ENCODE data around the gene CDK19. TPM values are rescaled to one million over a fixed set of nuclear protein-coding genes. Genes with fewer than 3 reads are reported as not detected.

The CDK19 gene
- total RNA-seq, 1 donor: 17.8 TPM

GRCh38 chr6:110574817-110575216 lies 240.5 kb downstream of the CDK19 start:
- H3K4me3 ChIP-seq (ENCODE audit: low read depth, low read length): no peak overlapping the region
- DNase-seq (ENCODE audit: low read depth): no peak
- no peak for TF ChIP-seq CTCF (IDR thresholded peaks at IDR 0.05; ENCODE audit: insufficient read depth, low read length)

- H3K4me3 ChIP-seq (ENCODE audit: low read depth, low read length): no peak overlapping the region
- no peak for DNase-seq (ENCODE audit: low read depth)
- TF ChIP-seq CTCF (IDR thresholded peaks at IDR 0.05; ENCODE audit: insufficient read depth, low read length): no peak
Observed at GRCh38 chr6:110573537-110573936, 241.7 kb downstream of the CDK19 start.

GRCh38 chr6:110573136-110573535 lies 242.1 kb downstream of the CDK19 start:
- DNase-seq (ENCODE audit: low read depth): no peak
- no peak overlapping the region for H3K4me3 ChIP-seq (ENCODE audit: low read depth, low read length)
- TF ChIP-seq CTCF (IDR thresholded peaks at IDR 0.05; ENCODE audit: insufficient read depth, low read length): no peak

- TF ChIP-seq CTCF (IDR thresholded peaks at IDR 0.05; ENCODE audit: insufficient read depth, low read length): no peak
- no peak overlapping the region for H3K4me3 ChIP-seq (ENCODE audit: low read depth, low read length)
- DNase-seq (ENCODE audit: low read depth): no peak
Observed at GRCh38 chr6:110567957-110568696, 247.1 kb downstream of the CDK19 start.

DNA sequence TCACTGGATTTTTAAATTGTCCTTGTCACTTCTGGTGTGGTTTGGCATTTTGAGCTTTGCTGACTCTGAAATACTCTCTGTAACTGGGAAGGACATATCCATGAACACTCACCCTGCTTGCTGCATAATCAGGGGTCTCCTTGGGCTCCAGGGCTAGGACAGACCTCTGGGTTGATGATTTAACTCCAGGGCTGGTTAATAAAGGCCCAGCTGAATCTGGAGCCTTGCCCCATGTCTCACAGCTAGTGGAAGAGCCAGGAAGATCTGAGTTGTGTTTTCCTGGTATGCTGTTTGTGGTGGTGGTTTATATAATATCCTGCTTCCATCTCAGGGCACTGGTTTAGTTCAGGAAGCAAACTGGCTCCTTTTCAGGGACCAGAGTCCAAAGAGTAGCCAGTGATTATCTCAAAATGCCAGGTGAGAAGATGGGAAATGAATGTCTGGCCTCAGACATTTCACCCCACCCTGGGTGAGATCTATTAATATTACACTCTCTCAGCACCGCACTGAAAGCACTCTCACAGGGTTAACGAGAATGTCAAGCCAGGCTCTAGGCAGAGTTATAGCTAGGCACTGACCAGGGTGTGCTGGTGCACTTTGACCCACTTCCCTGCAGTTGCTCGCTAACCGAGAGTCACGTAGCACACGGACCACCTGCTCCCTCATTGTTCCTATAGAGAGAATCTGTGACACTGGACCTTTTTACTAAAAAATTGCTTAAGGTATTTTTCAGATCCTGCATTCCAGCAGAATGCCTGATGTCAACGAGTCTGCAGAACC lies 248.7 kb downstream of the CDK19 start:
- peak; percentile 7 for DNase-seq (ENCODE audit: low read depth)
- H3K4me3 ChIP-seq (ENCODE audit: low read depth, low read length): no peak overlapping the region
- no peak for TF ChIP-seq CTCF (IDR thresholded peaks at IDR 0.05; ENCODE audit: insufficient read depth, low read length)

DNA sequence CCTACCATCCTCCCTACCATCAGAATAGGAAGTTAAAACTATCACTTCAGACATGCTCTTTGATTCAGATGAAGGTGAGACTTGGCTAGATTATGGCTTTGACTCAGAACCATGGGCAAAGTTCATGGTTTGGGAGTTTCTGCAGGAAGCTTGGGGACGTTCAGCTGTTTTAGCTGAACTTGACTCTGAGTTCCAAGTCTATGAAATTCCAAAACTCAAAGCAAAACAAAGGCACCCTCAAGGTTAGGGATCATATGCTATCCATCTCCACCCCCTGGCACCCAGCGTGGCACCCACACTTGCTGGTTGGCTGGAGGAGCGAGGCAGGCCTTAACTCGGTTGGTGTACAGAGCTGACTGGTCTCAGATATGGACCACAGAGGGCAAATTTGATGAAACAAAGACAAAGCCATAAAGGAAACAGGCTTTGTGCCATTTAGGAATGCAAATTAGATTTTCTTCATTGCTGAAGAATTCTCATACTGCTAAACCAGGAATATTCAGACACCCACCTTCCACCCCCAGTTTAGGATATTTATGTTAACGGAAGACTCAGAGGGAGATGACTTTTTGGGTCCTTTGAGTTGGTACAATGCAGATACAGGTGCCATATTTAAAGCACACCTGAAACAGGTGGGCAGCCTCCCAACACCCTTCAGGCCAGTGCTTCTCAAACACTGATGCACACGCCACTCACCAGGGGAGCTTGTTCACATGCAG lies 250.4 kb downstream of the CDK19 start:
- no peak for DNase-seq (ENCODE audit: low read depth)
- no peak for TF ChIP-seq CTCF (IDR thresholded peaks at IDR 0.05; ENCODE audit: insufficient read depth, low read length)

More for the DNA sequence above, 250.4 kb downstream of the CDK19 start:
- no peak overlapping the region for H3K4me3 ChIP-seq (ENCODE audit: low read depth, low read length)
